Keratinocyte (primary cell): Measurements from ENCODE around the gene LMNTD2. TPM values are rescaled to one million over a fixed set of nuclear protein-coding genes. Genes with fewer than 3 reads are reported as not detected.

Source experiments
- DNase-seq: peaks from one replicate; pipeline ENCODE4 v3.0.0-alpha.2; 2011; ENCODE audit warnings: low read depth, missing footprints, low spot score
- FAIRE-seq: peaks from 2 replicates; lab custom pipeline; 2011; peaks lifted over from hg19 to GRCh38; lab: Jason Lieb, UNC
- H2AFZ ChIP-seq: 2 replicates; pipeline ENCODE4 v1.6.0; 2012; ENCODE audit warnings: low read length, control low read depth, inconsistent platforms; ENCODE audit not compliant: control insufficient read depth
- H3K27ac ChIP-seq: 2 replicates; pipeline ENCODE4 v1.5.1; 2011; ENCODE audit warnings: low read length; ENCODE audit not compliant: control insufficient read depth, insufficient read depth
- H3K27me3 ChIP-seq: 3 replicates; pipeline ENCODE4 v1.6.0; 2011; ENCODE audit warnings: low read length; ENCODE audit not compliant: control insufficient read depth, insufficient read depth; ENCODE audit errors: extremely low read depth
- H3K36me3 ChIP-seq, 2 experiments: 2 replicates in 1 of 2; 3 replicates in 1 of 2; pipeline ENCODE4 v1.5.1; 2011; ENCODE audit warnings: low read length in 2 of 2, mild to moderate bottlenecking in 1 of 2; ENCODE audit not compliant: control insufficient read depth in 2 of 2, insufficient read depth in 2 of 2; ENCODE audit errors: extremely low read depth in 1 of 2
- H3K4me1 ChIP-seq: 3 replicates; pipeline ENCODE4 v1.5.1; 2011; ENCODE audit warnings: low read length; ENCODE audit not compliant: control insufficient read depth, insufficient read depth; ENCODE audit errors: extremely low read depth
- H3K4me2 ChIP-seq: 3 replicates; pipeline ENCODE4 v1.6.0; 2011; ENCODE audit warnings: low read depth, low read length; ENCODE audit not compliant: control insufficient read depth, insufficient read depth; ENCODE audit errors: extremely low read depth
- H3K4me3 ChIP-seq, 3 experiments: fragments of 200-600 bp in 1 of 3; sonication (generic) in 1 of 3; 2 replicates in 2 of 3; 3 replicates in 1 of 3; pipeline ENCODE4 v1.5.1; 2011 to 2016; ENCODE audit warnings: low read length in 3 of 3, mild to moderate bottlenecking in 3 of 3, control low read depth in 2 of 3, inconsistent platforms in 1 of 3, low read depth in 1 of 3, mixed read lengths in 1 of 3, mixed run types in 1 of 3, moderate library complexity in 1 of 3; ENCODE audit not compliant: control insufficient read depth in 2 of 3, insufficient read depth in 2 of 3; ENCODE audit errors: extremely low read depth in 1 of 3
- H3K79me2 ChIP-seq: 2 replicates; pipeline ENCODE4 v1.6.0; 2012; ENCODE audit warnings: low read length; ENCODE audit not compliant: control insufficient read depth, insufficient read depth
- H3K9ac ChIP-seq: 3 replicates; pipeline ENCODE4 v1.6.0; 2011; ENCODE audit warnings: low read length; ENCODE audit not compliant: control insufficient read depth, insufficient read depth; ENCODE audit errors: extremely low read depth
- H3K9me1 ChIP-seq: 3 replicates; pipeline ENCODE4 v1.6.0; 2011; ENCODE audit warnings: low read length; ENCODE audit not compliant: control insufficient read depth, insufficient read depth; ENCODE audit errors: extremely low read depth
- H3K9me3 ChIP-seq: 2 replicates; pipeline ENCODE4 v1.5.1; 2012; ENCODE audit warnings: low read depth, low read length; ENCODE audit not compliant: control insufficient read depth
- H4K20me1 ChIP-seq: 3 replicates; pipeline ENCODE4 v1.6.0; 2011; ENCODE audit warnings: low read length; ENCODE audit not compliant: control insufficient read depth, insufficient read depth; ENCODE audit errors: extremely low read depth
- EZH2 ChIP-seq: IDR thresholded peaks from one replicate; pipeline ENCODE4 v1.6.1; 2012; ENCODE audit warnings: inconsistent platforms, mild to moderate bottlenecking, low read length, moderate library complexity
- dilution Hi-C: fragments of 300-500 bp; cut with MboI; formaldehyde crosslinking; loops from one replicate; pipeline ENCODE4 v1.7.0; 2020; ENCODE audit warnings: low sequenced_read_pairs; ENCODE audit not compliant: extremely low pct_ligation_motif_present
- polyA plus RNA-seq, 5 experiments: library from polyadenylated mRNA; depleted of rRNA in 3 of 5; stranded (reverse) in 3 of 5; stranded (forward) in 1 of 5; unstranded in 1 of 5; fragments of >200 nt; gene quantifications; 1 replicate in 1 of 5; 2 replicates in 3 of 5; 3 replicates in 1 of 5; pipeline versions ENCODE4 v1.2.1 to v1.2.3, GENCODE V29; 2011 to 2012; ENCODE audit warnings: missing spikeins in 2 of 5, low read depth in 1 of 5, low replicate concordance in 1 of 5
- TF ChIP-seq, protein P1 (sequence below), 3 experiments: IDR thresholded peaks in 1 of 3; conservative IDR thresholded peaks in 1 of 3; optimal IDR thresholded peaks in 1 of 3; 2 replicates in 2 of 3; 3 replicates in 1 of 3; pipeline versions ENCODE3 to v1.5.1; 2011; ENCODE audit warnings: low read length in 3 of 3, mild to moderate bottlenecking in 3 of 3, moderate library complexity in 2 of 3, control low read depth in 1 of 3, inconsistent platforms in 1 of 3; ENCODE audit not compliant: insufficient read depth in 2 of 3; ENCODE audit errors: extremely low read depth in 1 of 3

LMNTD2 gene
- polyA plus RNA-seq, 1 donor (not counting 4 experiments of a cell fraction or from before 2014, with no cell fraction given), result 1.2 TPM

DNA sequence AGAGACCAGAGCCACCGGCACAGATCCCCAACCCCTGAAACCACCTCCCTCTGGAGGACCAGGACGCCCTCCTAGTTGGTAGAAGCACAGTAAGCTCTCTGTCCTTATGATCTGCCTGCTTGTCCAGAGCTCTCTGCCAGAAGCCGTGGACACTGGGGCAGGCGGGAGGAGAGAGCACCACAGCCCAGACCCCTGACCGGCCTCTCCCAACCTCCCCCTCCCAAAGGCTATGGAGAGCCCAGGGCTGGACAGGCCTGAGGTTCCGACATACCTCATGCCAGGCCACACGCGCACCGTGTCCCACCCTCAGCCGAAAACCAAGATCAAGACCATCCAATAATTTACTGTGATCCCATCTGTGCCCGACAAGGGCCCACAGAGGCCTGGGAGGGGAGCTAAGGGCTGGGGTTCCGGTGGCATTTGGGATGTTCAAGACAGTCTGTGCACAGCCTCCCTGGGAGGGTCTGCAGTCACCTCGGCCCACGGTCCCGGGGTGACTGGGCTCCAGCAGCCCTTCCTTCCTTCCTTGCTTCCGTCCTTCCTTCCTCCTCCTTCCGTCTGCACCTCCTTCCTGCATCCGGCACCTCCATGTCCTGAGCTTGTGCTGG lies 28.5 kb downstream of the LMNTD2 start:
- Histone ChIP-seq H3K4me3 (no peak overlapping the region), H3K4me2 (no peak overlapping the region), H4K20me1 (peaks cover 22% of the 10 kb centered on the region), H3K36me3 (peaks cover 17 to 27% of the 10 kb centered on the region in 2 experiments), H3K27ac (no peak overlapping the region), H3K9ac (no peak overlapping the region), H2AFZ (no peak overlapping the region), H3K9me3 (no peaks in the 10 kb centered on the region), H3K79me2 (peaks cover 31% of the 10 kb centered on the region), H3K4me1 (peaks cover 19% of the 10 kb centered on the region), H3K9me1 (no peaks in the 10 kb centered on the region), H3K27me3 (no peaks in the 10 kb centered on the region)
- FAIRE-seq, result no peak
- dilution Hi-C loops, result no loop called here
- no peak for DNase-seq
- TF ChIP-seq EZH2, result no peak
- TF ChIP-seq, protein P1, sequence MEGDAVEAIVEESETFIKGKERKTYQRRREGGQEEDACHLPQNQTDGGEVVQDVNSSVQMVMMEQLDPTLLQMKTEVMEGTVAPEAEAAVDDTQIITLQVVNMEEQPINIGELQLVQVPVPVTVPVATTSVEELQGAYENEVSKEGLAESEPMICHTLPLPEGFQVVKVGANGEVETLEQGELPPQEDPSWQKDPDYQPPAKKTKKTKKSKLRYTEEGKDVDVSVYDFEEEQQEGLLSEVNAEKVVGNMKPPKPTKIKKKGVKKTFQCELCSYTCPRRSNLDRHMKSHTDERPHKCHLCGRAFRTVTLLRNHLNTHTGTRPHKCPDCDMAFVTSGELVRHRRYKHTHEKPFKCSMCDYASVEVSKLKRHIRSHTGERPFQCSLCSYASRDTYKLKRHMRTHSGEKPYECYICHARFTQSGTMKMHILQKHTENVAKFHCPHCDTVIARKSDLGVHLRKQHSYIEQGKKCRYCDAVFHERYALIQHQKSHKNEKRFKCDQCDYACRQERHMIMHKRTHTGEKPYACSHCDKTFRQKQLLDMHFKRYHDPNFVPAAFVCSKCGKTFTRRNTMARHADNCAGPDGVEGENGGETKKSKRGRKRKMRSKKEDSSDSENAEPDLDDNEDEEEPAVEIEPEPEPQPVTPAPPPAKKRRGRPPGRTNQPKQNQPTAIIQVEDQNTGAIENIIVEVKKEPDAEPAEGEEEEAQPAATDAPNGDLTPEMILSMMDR (optimal IDR thresholded peaks at IDR 0.05 in 1 of 3, IDR thresholded peaks at IDR 0.05 in 1 of 3, conservative IDR thresholded peaks at IDR 0.05 in 1 of 3; ENCODE audit: extremely low read depth in 1 of 3, insufficient read depth in 2 of 3, low read length in 3 of 3), result no peak

DNA sequence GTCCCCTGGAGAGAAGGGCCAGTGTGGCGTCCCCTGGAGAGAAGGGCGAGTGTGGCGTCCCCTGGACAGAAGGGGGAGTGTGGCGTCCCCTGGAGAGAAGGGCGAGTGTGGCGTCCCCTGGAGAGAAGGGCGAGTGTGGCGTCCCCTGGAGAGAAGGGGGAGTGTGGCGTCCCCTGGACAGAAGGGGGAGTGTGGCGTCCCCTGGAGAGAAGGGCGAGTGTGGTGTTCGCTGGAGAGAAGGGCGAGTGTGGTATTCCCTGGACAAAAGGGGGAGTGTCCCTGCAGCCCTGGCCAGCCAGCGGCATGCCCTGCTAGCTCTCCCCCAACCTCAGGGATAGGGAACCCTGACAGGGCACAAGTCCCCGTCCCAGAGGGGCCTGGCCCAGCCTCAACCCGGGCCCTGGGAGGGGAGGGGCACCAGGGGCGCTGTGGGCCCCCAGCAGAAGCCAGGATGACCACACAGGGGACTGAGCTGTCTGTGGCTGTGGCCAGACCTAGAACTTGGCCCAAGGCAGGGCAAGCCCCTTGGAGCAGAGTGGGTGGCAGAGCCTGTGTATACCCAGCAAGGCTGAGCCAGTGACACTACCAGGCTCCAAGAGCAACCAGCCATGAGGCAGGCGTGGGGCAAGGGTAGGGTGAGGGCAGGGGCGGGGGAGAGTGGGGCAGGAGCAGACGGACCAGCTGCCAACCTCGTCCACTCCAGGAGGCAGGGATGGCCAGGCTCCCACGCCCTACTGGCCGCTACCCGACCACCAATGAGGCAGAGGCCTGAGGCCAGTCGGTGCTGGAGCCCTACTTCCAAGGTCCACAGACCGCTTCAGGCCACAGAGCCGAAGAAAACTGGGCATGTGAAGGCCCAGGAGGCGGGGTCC lies 29.3 kb downstream of the LMNTD2 start:
- peaks cover 17 to 27% of the 10 kb centered on the region in 2 experiments for H3K36me3 ChIP-seq
- H2AFZ ChIP-seq, result no peak overlapping the region
- H3K9me3 ChIP-seq, result no peaks in the 10 kb centered on the region
- peaks cover 22% of the 10 kb centered on the region for H4K20me1 ChIP-seq
- H3K4me3 ChIP-seq, result no peak overlapping the region
- H3K9me1 ChIP-seq, result no peaks in the 10 kb centered on the region
- H3K4me2 ChIP-seq, result no peak overlapping the region
- no peak for DNase-seq
- peaks cover 31% of the 10 kb centered on the region for H3K79me2 ChIP-seq
- H3K9ac ChIP-seq, result no peak overlapping the region
- no peak for TF ChIP-seq EZH2
- TF ChIP-seq, protein P1 (optimal IDR thresholded peaks at IDR 0.05 in 1 of 3, IDR thresholded peaks at IDR 0.05 in 1 of 3, conservative IDR thresholded peaks at IDR 0.05 in 1 of 3; ENCODE audit: extremely low read depth in 1 of 3, insufficient read depth in 2 of 3, low read length in 3 of 3), result no peak
- no peak for FAIRE-seq
- H3K27me3 ChIP-seq, result no peaks in the 10 kb centered on the region
- dilution Hi-C loops, result no loop called here
- H3K27ac ChIP-seq, result no peak overlapping the region
- peaks cover 14% of the 10 kb centered on the region for H3K4me1 ChIP-seq
